Forelimb muscle (tissue), 1 donor: ENCODE results near the gene PRR23E. TPM values are rescaled to one million over a fixed set of nuclear protein-coding genes. Genes with fewer than 3 reads are reported as not detected.

Experiments used
- DNase-seq: peaks from one replicate; pipeline ENCODE4 v3.0.0-alpha.2; 2013; ENCODE audit warnings: low read depth
- polyA plus RNA-seq: library from polyadenylated mRNA; unstranded; fragments of 120-200 nt; gene quantifications from one replicate; pipeline ENCODE4 v1.2.1, GENCODE V29; 2013; ENCODE audit not compliant: insufficient read length

Gene PRR23E
- polyA plus RNA-seq, 1 donor, result not detected

GRCh38 chr3:127164615-127165014 is 28.3 kb upstream of the PRR23E start:
- DNase-seq, result no peak

DNA sequence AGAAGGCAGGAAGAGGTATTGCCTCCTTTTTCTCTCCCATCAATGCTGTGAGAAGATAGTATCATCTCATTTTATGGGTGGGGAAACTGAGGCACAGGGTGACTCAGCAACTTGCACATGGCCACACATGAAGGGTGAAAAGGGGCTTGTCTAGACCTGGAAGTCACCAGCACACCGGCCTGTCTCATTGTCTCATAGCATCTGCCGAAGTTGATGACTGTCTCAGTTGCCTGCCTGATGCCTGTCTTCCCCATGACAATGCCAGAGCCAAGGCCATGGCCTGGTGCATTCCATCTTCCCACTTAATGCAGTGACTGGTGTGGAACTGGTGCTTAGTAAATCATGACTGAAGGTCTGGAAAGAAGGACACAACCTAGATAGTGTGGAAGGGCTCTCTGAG is 27.9 kb upstream of the PRR23E start:
- no peak for DNase-seq

GRCh38 chr3:127165694-127166485 is 27.0 kb upstream of the PRR23E start:
- no peak for DNase-seq

DNA sequence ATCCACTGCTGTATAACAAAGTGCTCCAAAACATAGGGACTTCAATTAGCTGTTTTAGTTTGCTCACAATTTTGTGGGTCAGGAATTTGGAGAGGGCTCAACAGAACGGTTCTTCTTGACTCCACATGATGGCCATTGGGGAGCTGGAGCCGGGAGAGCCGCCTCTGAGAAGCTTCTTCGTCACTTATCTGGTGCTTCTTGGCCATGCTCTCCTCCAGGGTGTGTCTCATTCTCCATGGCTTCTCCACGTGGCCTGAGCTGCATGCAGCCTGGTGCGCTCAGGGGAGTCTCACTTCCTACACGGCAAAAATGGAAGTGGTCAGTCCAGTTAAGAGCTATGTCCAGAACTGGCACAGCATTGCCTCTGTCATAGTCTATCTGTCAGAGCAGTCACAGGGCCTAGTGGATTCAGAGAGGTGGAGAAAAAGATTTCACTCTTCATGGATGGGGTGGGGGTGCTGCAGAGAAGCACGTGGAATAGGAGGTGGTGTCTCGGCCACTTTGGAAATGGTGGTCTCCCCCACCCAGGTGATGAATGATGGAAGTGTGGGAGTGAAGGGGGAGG is 26.3 kb upstream of the PRR23E start:
- no peak for DNase-seq

GRCh38 chr3:127167315-127168043 is 25.5 kb upstream of the PRR23E start:
- DNase-seq, result no peak

DNA sequence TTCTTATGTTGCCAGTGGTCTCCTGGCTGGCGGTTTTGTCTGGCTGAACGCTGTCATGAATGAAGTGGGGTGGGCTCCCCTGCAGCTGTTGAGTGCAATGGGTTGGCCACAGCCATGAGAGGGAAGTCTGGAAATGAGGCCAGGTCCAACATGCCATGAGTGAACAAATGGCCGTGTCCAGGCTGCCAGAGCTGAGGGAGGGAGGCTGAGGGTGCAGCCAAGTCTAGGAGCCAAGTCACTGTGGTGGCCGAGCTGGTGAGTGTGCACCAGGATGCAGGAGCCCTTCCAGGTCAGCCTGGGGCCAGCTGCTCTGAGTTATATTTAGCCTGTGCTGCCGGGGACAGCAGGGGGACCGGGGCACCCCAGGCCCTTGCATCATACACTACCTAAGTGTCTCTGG is 24.7 kb upstream of the PRR23E start:
- no peak for DNase-seq

- no peak for DNase-seq
These were observed 22.1 kb upstream of the PRR23E start for GRCh38 chr3:127170814-127171213.

- DNase-seq, result no peak
These were observed 21.6 kb upstream of the PRR23E start for GRCh38 chr3:127171320-127171719.

DNA sequence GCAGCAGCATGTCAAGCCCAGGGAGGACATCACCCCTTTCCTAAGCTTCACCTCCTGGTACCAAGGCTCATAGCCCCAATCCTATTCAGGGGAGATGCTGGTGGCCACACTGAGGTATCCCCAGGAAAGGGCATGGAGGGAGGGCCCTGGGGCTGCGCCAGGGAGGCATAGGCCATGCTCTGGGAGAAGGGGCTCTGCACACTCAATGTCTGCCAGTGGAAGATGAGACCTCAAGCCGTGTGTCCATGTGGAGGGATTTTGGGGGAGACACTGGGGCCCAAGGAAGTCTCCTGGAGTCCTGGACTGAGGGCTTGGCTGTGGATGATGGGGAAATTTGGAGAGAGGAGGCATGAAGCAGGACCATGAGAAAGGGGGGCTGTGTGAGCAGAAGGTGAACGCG is 21.2 kb upstream of the PRR23E start:
- DNase-seq, result no peak

DNA sequence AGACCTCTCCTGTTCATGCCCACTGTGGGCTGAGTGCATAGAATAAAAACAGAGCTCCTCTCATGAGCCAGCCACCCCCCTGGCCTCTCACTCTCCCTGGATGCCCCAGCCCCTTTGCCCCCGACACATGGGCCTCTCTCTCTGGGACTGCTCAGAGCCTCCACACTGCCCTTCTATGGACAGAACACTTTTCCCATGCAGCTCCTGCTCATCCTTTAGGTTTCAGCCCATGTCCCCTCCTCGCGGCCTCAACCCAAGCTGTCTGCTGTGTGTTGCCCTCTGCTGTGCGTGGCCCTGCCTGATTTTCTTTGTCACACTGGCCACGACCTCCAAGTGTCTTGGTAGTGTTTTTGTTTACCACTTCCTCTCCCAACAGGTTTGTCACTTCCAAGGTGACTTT is 20.7 kb upstream of the PRR23E start:
- DNase-seq, result no peak

GRCh38 chr3:127172781-127173515 is 20.0 kb upstream of the PRR23E start:
- DNase-seq, result no peak

DNA sequence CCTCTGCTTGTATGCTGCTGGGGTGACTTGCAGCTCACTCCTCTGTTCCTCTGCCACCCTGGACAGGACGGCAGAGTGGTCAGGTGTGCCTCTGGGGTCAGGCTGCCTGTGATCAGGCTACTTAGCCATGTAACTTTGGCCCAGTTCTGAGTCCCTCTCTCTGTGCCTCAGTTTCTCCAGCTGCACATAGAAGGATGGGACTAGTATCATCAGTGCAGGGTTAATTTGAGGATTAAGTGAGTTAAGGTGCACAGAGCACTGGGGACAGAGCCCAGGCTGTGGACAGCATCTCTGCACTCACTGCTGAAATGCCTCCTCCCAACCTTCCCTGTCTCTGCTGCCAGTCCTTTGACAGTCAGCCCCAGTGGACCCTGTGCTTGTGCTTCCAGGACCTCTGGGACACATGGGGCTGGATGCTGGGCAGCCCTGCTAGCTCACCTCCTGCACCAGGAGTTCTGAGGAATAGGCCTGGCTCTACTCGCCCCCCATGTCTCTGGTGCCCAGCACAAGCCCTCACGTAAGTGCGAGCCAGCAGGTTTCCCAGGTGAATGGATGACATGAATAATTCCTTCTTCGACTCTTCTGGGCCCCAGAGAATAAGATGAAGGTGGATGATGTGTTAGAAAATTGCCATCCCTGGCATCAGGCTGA is 19.3 kb upstream of the PRR23E start:
- DNase-seq, result no peak

GRCh38 chr3:127174284-127174683 is 18.6 kb upstream of the PRR23E start:
- no peak for DNase-seq

GRCh38 chr3:127174715-127175140 is 18.2 kb upstream of the PRR23E start:
- DNase-seq, result no peak

- no peak for DNase-seq
These were observed 17.7 kb upstream of the PRR23E start for GRCh38 chr3:127175272-127175671.

- no peak for DNase-seq
These were observed 15.7 kb upstream of the PRR23E start for GRCh38 chr3:127177226-127177625.

GRCh38 chr3:127180859-127181258 is 12.1 kb upstream of the PRR23E start:
- DNase-seq, result no peak

DNA sequence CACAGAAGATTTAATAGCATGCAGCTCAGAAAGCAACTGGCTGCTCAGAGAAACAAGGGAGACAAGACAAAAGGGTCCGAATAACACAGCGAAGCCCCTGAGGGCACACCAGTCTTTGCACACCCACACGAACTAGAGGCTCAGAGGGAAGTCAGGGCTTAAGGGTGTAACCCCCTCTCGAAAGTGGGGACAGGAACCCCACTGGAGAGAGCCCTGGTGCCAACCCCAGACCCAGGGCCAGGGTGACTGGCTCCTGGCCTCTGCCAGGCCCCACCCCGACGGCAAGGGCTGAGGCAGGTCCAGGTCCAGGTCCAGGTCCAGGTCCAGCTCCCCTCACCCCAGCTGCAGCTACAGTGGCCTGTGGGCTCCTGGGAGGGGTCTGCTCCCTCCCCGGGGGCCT is 10.5 kb upstream of the PRR23E start:
- DNase-seq, result no peak

- DNase-seq, result no peak
These were observed 9.8 kb upstream of the PRR23E start for GRCh38 chr3:127182848-127183714.
